HG02610 (cell line): ENCODE data around the gene SLX4.
A peak's percentile ranks its signal among the peaks of the same experiment; 100 is the strongest.
"Not testable (repeated sequence)": the region's sequence is repeated elsewhere in the genome, so short reads cannot be mapped to it uniquely, and the experiment has no call there.

Experiments
- ATAC-seq: cut with Tn5 transposase; IDR thresholded peaks from one replicate; pipeline ENCODE4 v1.9.1; 2021; ENCODE audit warnings: mild to moderate bottlenecking, moderate library complexity; ENCODE audit not compliant: unreplicated experiment

Gene SLX4, protein sequence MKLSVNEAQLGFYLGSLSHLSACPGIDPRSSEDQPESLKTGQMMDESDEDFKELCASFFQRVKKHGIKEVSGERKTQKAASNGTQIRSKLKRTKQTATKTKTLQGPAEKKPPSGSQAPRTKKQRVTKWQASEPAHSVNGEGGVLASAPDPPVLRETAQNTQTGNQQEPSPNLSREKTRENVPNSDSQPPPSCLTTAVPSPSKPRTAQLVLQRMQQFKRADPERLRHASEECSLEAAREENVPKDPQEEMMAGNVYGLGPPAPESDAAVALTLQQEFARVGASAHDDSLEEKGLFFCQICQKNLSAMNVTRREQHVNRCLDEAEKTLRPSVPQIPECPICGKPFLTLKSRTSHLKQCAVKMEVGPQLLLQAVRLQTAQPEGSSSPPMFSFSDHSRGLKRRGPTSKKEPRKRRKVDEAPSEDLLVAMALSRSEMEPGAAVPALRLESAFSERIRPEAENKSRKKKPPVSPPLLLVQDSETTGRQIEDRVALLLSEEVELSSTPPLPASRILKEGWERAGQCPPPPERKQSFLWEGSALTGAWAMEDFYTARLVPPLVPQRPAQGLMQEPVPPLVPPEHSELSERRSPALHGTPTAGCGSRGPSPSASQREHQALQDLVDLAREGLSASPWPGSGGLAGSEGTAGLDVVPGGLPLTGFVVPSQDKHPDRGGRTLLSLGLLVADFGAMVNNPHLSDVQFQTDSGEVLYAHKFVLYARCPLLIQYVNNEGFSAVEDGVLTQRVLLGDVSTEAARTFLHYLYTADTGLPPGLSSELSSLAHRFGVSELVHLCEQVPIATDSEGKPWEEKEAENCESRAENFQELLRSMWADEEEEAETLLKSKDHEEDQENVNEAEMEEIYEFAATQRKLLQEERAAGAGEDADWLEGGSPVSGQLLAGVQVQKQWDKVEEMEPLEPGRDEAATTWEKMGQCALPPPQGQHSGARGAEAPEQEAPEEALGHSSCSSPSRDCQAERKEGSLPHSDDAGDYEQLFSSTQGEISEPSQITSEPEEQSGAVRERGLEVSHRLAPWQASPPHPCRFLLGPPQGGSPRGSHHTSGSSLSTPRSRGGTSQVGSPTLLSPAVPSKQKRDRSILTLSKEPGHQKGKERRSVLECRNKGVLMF (N-terminal part only)

DNA sequence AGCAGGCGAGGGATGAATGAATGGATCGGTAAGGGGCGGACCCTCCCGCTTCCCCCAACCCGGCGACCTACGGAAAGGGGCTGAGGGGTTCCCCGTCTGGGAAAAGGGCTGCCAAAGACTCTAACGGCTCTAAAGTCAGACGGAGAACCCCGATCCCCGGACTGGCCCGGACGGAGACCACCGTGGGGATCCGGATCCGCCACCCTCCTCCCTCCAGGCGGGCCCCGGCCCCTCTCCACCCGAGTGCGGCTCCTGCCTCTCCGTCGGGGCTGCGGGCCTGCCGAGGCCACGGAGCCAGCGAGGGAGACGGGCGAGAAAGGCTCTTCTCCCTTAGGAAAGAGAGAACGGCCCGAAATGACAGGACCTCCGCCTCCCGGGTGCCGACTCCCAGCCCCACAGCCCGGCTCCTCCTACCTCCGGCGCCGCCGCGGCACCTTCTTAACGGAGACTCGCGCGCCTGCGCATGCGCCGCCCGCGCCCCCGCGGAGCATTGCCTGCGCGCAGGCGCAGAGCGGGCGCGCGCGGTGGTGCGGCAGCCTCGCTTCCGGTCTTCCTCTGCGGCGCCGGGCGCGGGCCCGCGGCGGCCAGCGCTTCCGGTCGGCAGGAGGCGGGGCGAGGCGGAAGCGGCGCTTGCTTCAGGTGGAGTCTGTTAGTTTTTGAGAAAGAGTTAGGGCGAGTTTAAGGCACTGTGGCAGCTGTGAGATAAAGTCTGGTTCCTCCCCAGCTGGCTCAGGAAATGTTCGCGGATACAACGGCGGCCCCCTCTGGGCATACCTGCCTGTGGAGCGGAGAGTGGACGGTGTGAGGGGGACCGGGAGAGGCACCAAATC is at the start of gene SLX4:
TSS of gene SLX4 (minus strand) at position 461 of the 830 bp plus-strand sequence. CDS start 2,642 bp downstream, outside the sequence.
- ATAC-seq: peak; percentile 85

DNA sequence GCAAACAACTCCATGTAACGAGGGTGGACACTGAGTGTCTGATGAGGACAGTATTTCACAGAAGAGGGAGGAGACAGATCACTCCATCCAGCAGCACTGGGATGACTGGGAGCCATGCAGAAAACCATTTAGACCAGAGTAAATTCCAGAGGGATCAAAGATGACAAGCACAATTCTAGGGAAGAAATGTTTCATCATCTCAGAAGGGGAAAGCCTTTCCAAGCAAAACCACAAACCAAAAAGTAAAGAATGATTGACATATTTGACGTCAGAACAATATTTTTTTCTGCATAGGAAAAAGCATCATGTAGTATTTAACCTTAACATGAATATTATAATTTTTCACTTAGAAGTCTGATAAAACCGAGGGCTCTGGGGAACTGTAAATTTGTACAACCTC is 47.8 kb upstream of the SLX4 start:
- no peak for ATAC-seq

DNA sequence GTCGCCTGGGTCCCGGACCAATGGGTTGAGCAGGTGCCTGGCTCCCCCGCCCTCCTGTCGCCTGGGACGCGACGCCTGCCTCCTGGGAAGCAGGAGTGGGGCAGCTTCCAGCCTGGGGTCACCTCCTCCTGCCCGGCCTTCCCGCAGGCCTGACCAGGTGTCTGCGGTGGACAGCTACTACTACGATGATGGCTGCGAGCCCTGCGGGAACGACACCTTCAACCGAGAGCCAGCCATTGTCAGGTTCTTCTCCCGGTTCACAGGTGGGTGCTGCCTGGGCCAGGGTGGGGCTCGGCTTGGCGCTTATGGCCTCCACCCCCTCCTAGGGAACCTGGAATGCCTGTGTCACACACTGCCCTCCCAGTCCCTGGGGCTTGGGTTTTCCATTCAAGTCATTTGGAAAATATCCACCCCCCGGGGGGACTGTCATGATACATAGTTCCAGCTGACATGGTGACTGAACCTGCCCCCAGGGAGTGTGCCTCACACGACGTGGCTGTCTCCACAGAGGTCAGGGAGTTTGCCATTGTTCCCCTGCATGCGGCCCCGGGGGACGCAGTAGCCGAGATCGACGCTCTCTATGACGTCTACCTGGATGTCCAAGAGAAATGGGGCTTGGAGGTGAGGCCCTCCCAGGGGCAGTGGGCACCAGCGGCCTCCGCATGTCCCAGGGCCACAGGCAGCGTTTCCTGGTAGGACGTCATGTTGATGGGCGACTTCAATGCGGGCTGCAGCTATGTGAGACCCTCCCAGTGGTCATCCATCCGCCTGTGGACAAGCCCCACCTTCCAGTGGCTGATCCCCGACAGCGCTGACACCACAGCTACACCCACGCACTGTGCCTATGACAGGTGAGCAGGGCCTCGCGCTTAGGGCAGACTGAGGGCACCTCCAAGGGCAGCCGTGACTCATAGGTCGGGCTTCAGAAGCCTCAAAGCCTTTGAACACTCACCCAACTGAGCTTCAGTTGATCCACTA is 45.4 kb upstream of the SLX4 start:
- ATAC-seq: no peak

DNA sequence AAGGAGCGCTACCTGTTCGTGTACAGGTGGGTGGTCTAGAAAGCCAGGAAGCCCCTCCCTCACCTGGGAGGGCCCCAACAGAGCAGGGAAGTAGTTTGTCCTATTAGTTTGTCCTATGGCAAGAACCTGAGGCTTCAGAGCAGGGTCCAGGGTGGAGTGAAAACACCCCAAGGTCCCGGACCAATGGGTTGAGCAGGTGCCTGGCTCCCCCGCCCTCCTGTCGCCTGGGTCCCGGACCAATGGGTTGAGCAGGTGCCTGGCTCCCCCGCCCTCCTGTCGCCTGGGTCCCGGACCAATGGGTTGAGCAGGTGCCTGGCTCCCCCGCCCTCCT is 44.7 kb upstream of the SLX4 start:
- not testable (repeated sequence) for ATAC-seq

DNA sequence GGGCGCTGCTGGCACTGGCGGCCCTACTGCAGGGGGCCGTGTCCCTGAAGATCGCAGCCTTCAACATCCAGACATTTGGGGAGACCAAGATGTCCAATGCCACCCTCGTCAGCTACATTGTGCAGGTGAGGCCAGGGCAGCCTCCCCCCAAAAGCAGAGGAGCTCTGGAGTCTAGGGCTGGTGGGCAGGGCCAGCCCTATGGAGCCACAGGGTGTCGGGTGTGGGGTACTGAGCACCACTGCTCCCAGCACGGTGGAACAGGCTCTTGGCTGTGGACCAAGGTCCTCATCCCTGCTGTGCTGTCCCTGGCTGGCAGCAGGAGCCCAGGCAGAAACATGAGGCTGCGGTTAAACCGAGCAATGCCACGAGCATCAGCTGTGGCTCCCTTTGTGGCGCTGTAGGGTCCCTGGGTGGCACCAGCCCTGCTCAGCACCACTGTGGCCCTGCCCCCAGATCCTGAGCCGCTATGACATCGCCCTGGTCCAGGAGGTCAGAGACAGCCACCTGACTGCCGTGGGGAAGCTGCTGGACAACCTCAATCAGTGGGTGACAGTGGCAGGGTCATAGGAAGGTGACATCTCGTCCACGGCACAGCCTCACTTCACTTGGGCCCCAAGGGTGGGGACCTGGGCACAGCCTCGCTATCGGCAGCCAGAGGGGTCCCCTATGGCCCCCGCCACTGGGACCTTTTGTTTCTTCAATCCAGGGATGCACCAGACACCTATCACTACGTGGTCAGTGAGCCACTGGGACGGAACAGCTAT is 44.2 kb upstream of the SLX4 start:
- ATAC-seq: no peak

DNA sequence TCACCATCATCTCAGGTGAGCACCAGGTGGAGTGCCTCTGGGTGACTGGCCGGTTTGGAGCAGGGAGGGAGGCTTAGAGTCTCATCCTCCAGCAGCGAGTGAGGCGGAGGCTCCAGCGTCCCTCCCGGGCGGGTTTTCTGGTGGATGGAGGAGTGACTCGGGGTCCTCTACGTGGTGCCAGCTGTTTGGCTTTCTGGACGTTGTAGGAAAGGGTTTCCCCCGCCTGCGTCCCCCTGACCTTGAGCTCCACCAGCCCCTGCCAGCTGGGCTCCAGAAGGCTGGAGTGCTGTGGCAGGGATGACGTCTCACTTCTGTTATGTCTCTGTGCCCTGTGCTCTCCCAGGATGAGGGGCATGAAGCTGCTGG is 43.6 kb upstream of the SLX4 start:
- ATAC-seq: no peak

DNA sequence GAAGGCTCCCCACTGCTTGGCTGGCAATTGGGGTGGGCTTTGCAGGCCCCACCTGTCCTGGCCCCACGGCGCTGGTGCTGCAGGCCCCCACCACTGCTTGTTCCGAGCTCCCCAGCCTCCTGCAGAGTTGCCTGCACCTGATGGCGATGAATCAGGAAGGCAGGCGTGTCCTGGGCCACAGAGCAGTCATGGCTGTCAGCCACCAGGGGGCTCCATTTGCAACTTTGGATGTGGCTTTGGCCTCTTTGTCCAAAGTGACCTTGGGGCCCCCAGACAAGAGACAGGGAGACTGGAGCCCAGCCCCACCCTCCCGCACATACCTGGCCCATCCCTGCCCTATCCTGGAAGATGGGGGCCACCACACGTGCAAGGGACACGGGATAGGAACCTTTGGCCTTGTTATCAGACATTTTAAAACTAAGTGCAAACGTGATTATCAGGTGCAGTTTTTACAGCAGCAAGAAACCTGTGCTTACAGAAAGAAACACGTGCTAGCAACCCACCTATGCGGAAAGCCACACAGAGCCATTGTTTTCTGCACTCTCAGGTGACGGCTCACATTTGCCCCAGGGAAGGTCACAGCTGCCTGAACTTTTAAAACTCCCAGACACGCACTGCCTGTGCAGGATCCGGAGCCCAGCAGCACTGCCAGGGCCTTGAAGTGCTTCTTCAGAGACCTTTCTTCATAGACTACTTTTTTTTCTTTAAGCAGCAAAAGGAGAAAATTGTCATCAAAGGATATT is 43.0 kb upstream of the SLX4 start, which contains the start of gene DNASE1:
TSS of gene DNASE1 (plus strand) at position 443 of the 743 bp plus-strand sequence. CDS start 683 bp downstream, outside the sequence.
- ATAC-seq: no peak

DNA sequence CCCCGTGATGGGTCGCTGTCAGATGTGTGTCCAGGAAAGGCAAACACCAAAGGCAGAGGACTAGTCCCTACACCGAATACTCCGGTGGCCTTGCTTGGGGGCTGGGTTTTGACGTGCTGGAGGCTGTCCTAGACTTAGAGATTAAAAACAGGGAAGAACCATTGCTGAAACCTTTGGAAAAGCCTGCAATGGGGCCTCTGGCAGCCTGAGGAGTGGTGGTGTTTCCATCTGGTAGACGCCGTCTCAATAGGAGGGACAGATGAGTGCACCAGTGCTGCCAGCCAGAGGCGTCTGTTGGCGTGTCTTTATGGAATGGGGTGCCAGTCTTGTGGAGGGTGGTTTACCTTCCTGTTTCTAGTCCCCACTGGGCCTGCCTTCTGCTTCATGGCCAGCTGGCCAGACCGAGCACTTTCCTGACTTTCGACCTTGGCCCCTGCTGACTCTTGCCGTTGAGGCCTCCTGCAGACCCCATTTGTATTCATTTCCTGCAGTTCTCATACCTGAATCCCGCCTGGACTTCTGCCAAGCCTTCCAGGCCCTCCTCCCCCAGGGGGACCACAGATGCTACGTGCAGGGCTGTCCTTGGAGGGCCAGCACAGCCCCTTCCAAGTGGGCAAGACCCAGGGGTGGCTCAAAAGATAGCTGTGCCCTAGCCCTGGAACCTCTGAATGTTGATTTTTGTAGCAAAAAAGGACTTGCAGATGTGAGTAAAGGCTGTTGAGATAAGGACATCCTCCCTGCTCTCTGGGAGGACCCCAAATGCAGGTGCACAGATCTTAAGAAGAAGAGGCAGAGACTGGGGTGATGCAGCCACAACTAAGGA is 41.2 kb upstream of the SLX4 start:
- ATAC-seq: no peak

DNA sequence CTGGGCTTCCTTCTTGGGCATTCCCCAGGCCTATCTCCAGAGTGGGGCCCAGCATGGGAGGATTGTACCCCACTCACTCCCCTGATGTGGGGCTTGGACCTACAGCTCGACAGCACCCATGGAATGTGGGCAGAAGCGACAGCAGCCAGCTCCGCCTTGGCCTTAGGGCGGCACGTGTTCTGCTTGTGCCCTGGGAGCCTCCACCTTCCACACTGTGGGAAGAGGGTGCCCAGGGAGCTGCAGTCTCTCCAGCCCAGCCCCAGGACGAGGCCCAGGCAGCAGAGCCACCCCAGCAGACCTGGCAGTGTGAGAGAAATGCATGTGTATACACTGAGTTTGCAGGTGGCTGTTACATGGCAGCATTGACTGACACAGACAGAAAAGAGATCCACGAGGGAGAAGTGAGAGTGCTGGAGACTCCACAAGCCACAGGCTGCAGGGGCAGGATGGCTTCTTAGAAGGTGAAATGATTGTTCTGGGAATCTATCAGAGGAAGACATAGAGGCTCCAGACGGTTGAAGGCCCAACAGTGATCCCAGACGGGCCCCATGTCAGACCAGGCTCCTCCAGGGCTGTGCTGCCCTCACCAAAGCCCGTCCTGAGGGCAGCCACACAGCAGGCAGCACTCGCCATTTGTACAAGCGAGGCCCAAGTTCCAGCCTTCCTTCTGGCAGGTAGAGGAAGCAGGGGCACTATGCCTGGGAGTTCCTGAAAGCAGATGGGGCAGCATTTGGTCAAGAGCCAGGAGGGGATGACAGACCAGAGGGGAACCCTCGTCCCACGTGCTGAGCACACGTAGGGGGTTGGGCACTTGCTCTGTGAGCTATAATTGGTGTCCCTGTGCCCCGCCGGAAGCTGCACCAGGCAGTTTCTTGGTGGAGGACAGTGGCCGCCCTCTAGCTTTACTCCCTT is 40.3 kb upstream of the SLX4 start:
- no peak for ATAC-seq

DNA sequence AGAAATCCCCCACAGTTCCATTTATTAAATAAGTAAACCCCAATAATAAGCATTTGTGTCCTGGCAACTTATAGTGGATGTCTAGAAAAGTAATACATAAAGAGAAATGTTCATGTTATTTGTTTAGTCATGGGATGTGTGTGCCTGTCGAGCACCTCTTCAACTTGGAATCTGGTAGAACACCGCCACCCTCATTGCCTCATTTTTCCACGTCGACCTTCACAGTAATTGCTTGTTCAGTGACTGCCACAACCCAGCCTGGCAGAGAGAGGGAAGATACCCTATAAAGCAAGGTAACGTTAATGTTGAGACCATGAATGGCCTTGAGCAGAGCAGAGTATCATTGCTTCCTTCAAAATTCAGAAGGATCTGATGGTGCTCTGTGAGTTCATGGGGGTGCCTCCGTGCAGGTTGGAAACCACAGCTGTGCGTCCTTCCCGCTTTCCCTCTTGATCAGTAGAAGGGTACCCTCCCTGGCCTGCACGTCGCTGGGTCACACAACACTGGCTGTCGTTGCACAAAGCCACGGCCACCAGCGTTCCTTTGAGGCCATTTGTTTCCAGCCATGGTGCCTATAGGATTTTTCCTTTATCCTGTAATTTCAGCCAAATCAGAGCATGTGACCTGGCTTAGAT is 39.3 kb upstream of the SLX4 start:
- no peak for ATAC-seq

DNA sequence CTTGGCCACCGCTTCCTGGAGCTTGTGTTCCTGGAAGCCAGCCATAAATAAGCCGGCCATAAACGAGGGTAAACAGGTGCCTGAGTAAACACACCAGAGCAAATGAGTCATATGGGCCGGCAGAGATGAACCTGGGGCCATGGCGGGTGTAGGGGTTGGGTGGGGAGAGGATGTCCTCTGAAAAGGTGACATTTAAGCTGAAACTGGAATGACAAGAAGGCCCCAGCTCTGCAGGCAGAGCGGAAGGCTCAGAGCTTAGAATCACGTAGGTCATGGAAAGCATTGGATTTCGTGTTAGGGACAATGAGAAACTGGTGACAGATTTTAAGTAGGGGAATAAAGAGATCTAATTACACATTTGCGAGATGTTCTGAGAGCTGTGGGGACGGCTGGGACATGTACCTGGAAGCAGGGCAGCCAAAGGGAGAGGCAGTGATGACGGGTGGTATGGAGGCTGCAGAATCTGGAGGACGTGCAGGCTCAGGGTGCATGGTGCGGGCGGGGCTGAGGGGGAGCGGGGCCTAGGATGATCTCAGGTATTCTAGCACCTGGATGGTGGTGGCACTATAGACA is 35.0 kb upstream of the SLX4 start:
- ATAC-seq: no peak

DNA sequence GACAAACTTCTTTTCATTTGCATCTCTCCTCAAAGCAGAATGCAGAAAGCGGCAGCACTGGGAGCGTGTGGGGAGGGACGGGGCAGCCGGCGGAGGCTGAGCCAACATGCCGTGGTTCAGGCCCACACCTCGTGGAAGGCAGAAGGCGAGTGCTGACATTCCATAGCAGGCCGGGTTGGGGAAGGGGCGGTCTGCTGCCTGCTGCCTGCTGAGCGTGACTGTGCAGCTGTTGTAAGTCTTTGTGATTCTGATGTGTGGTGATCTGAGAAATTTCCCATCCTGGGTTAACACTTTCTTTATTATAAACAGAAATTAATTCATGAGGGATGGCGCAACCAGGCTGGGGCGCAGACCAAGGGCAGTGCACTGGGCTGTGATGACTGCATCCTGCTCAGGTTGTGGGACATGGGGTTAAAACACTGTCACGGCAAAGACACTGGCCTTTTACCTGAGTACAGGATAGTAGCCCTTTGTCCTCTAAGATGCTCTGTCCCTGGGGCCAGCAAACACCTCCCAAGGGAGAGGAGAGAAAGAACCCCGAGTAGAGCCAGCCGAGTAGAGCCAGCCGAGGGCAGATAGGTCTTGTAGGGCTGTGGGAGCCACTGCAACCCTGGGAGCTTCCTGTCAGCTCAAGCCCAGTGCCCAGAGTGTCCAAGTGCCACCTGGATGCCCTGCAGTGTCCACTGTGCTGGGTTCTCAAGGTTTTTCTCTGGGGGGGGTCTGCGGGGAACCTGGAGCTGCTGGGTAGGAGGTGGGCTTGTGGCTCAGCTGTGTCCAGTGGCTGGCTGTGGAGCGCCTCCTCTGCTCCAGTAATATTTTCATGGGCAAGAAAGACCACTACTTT is 34.3 kb upstream of the SLX4 start:
- no peak for ATAC-seq

DNA sequence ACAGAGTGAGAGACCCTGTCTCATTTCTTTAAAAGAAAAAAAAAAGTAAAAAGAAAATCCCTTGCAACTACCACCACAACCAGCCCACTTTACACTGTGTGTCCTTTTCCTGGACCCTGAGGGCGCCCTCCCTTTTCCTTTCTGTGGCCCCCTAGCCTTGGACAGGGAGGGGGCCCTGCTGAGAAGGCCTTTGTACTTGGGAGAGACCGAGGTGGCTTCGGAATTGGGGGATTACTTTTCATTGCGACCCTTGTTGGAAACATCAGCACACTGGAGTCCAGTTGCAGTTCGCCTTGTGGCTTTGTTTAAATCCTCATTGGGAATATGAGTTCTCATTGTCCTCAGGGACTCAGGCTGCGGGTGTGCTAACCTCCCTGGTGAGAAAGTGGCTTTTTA is 33.7 kb upstream of the SLX4 start:
- ATAC-seq: no peak

DNA sequence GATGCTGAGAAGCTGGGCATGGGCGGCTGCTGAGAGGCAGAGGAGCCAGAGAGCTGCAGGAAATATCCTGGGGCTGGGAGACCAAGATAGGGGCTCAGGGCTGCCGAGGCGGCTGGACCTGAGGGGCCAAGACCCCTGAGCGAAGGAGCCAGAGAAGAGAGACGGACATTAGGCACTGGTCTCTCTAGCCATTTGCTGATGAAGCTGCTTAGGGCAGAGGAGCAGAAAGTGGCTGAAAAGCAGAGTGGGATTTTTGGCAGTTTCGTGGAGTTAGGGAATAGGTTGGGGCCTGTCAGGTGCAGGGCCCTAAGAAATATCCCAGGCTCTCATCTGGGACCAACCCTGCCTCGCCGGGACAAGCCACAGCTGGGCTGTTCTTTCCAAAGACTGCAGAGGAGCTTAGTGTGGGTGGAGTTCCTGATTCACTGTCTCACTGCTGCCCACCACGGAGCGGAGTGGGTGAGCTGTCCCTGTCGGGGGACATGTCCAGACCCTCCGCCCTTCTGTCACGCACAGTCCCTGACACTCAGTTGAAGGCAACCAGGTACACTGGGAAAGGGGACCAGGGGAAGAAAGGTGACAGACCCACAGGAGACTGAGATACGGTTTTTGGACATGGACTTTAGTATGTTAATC is 31.8 kb upstream of the SLX4 start:
- ATAC-seq: no peak
